Endothelial cell of umbilical vein (primary cell): ENCODE measurements around the gene GATAD2A. TPM values are rescaled to one million over a fixed set of nuclear protein-coding genes. Genes with fewer than 3 reads are reported as not detected.
A peak's percentile ranks its signal among the peaks of the same experiment; 100 is the strongest.

Experiments used
- BruUV-seq: library from RNA; stranded (reverse); fragments of 400-500 nt; replicated peaks from 2 replicates; lab custom pipeline; 2021; lab: Mats Ljungman, UMichigan
- CTCF ChIA-PET: fragments of 300-600, 350-600 bp; sonication (Branson Sonifier 250); formaldehyde crosslinking; loops from one replicate; lab custom pipeline; 2021; ENCODE audit warnings: antibody characterized with exemption, inconsistent platforms; lab: Charles Lee
- POLR2A ChIA-PET: fragments of 300-600, 350-600 bp; sonication (Branson Sonifier 250); formaldehyde crosslinking; loops from one replicate; lab custom pipeline; 2021; ENCODE audit warnings: antibody characterized with exemption, inconsistent platforms; lab: Charles Lee
- DNase-seq: peaks from one replicate; pipeline ENCODE4 v3.0.0-alpha.2; 2011; ENCODE audit warnings: low read depth, low spot score
- FAIRE-seq: peaks from 2 replicates; lab custom pipeline; 2011; peaks lifted over from hg19 to GRCh38; lab: Jason Lieb, UNC
- H2AFZ ChIP-seq: 2 replicates; pipeline ENCODE4 v1.6.0; 2012; ENCODE audit warnings: low read depth, low read length, control low read depth, inconsistent platforms
- H3K27ac ChIP-seq: 2 replicates; pipeline ENCODE4 v1.5.1; 2011; ENCODE audit warnings: low read depth, mild to moderate bottlenecking, control low read depth, low read length, moderate library complexity; ENCODE audit not compliant: insufficient read depth
- H3K27me3 ChIP-seq, 2 experiments: 2 replicates each; pipeline versions ENCODE4 v1.6.0 to v1.6.1; 2011; ENCODE audit warnings: low read length in 2 of 2, mixed read lengths in 1 of 2; ENCODE audit not compliant: control insufficient read depth in 2 of 2, insufficient read depth in 2 of 2
- H3K36me3 ChIP-seq, 2 experiments: 2 replicates in 1 of 2; 3 replicates in 1 of 2; pipeline ENCODE4 v1.5.1; 2011; ENCODE audit warnings: low read length in 2 of 2, mild to moderate bottlenecking in 1 of 2, moderate library complexity in 1 of 2; ENCODE audit not compliant: control insufficient read depth in 2 of 2, insufficient read depth in 2 of 2; ENCODE audit errors: extremely low read depth in 1 of 2
- H3K4me1 ChIP-seq: 3 replicates; pipeline ENCODE4 v1.5.1; 2011; ENCODE audit warnings: mild to moderate bottlenecking, low read length; ENCODE audit not compliant: control insufficient read depth, insufficient read depth; ENCODE audit errors: extremely low read depth
- H3K4me2 ChIP-seq: 2 replicates; pipeline ENCODE4 v1.6.1; 2011; ENCODE audit warnings: low read length, control low read depth, mixed read lengths; ENCODE audit not compliant: insufficient read depth
- H3K4me3 ChIP-seq, 3 experiments: fragments of 200-600 bp in 1 of 3; sonication (generic), shearing (Covaris generic) in 1 of 3; replicated peaks in 1 of 3; 2 replicates each; pipeline ENCODE4 v1.5.1; 2011 to 2016; ENCODE audit warnings: control low read depth in 3 of 3, low read length in 3 of 3, mild to moderate bottlenecking in 2 of 3, inconsistent platforms in 1 of 3, low read depth in 1 of 3, moderate library complexity in 1 of 3; ENCODE audit not compliant: insufficient read depth in 1 of 3
- H3K79me2 ChIP-seq: 2 replicates; pipeline ENCODE4 v1.6.0; 2012; ENCODE audit warnings: low read length, inconsistent platforms; ENCODE audit not compliant: control insufficient read depth, insufficient read depth
- H3K9ac ChIP-seq: replicated peaks from 2 replicates; pipeline ENCODE3; 2011; ENCODE audit warnings: low read length, control low read depth; ENCODE audit not compliant: insufficient read depth; ENCODE audit errors: extremely low read depth
- H3K9me1 ChIP-seq: replicated peaks from 3 replicates; pipeline ENCODE4 v1.6.0; 2011; ENCODE audit warnings: mild to moderate bottlenecking, low read length; ENCODE audit not compliant: control insufficient read depth, insufficient read depth; ENCODE audit errors: extremely low read depth
- H3K9me3 ChIP-seq: replicated peaks from 2 replicates; pipeline ENCODE4 v1.5.1; 2012; ENCODE audit warnings: low read length, inconsistent platforms; ENCODE audit not compliant: control insufficient read depth, insufficient read depth
- H4K20me1 ChIP-seq: replicated peaks from 2 replicates; pipeline ENCODE3; 2011; ENCODE audit warnings: mild to moderate bottlenecking, low read length; ENCODE audit not compliant: control insufficient read depth, insufficient read depth; ENCODE audit errors: extremely low read depth
- CTCF ChIP-seq, 2 donors: IDR thresholded peaks; 1 replicate in 1 of 2; 2 replicates in 1 of 2; pipeline ENCODE4 v1.5.1; 2011; ENCODE audit warnings: low read length in 2 of 2, mild to moderate bottlenecking in 2 of 2, moderate library complexity in 2 of 2, control low read depth in 1 of 2, inconsistent platforms in 1 of 2, low read depth in 1 of 2; ENCODE audit not compliant: insufficient read depth in 1 of 2; ENCODE audit errors: extremely low read depth in 1 of 2
- EZH2 ChIP-seq: IDR thresholded peaks from 2 replicates; pipeline ENCODE4 v1.6.1; 2012; ENCODE audit warnings: borderline replicate concordance, low read depth, mild to moderate bottlenecking, moderate library complexity, low read length, inconsistent platforms; ENCODE audit not compliant: severe bottlenecking
- FOS ChIP-seq: IDR thresholded peaks from 2 replicates; pipeline ENCODE4 v1.6.1; 2011; ENCODE audit warnings: mild to moderate bottlenecking, low read length, moderate library complexity, borderline replicate concordance; ENCODE audit not compliant: insufficient read depth
- GATA2 ChIP-seq: IDR thresholded peaks from 2 replicates; pipeline ENCODE4 v1.7.0; 2011; ENCODE audit warnings: low read depth, mild to moderate bottlenecking, moderate library complexity, mixed read lengths, low read length; ENCODE audit not compliant: insufficient read length, insufficient read depth
- JUN ChIP-seq: IDR thresholded peaks from 2 replicates; pipeline ENCODE4 v1.6.1; 2011; ENCODE audit warnings: borderline replicate concordance, low read depth; ENCODE audit not compliant: insufficient read length, insufficient read depth
- MAX ChIP-seq: IDR thresholded peaks from 2 replicates; pipeline ENCODE4 v1.6.1; 2011; ENCODE audit not compliant: insufficient read depth, insufficient read length
- MYC ChIP-seq: IDR thresholded peaks from one replicate; pipeline ENCODE4 v1.6.1; 2011; ENCODE audit warnings: mild to moderate bottlenecking, low read depth, low read length
- POLR2A ChIP-seq: IDR thresholded peaks from 2 replicates; pipeline ENCODE4 v1.6.1; 2012; ENCODE audit warnings: low read depth, mild to moderate bottlenecking, control low read depth, low read length
- POLR2AphosphoS5 ChIP-seq: IDR thresholded peaks from 2 replicates; pipeline ENCODE4 v1.6.1; 2012; ENCODE audit warnings: low read depth, mild to moderate bottlenecking, control low read depth, low read length, moderate library complexity; ENCODE audit not compliant: insufficient read depth
- dilution Hi-C: fragments of 300-500 bp; cut with MboI; formaldehyde crosslinking; loops from one replicate; pipeline ENCODE4 v1.15.0; 2019; ENCODE audit warnings: low sequenced_read_pairs; ENCODE audit not compliant: extremely low pct_ligation_motif_present
- intact Hi-C: fragments of 100-400 bp; cut with micrococcal nuclease; formaldehyde crosslinking; loops from one replicate; pipeline ENCODE4 v1.10.0; 2022
- polyA plus RNA-seq, 4 experiments: library from polyadenylated mRNA; depleted of rRNA in 3 of 4; stranded (reverse) in 3 of 4; unstranded in 1 of 4; fragments of >200 nt; gene quantifications; 2 replicates each; pipeline versions ENCODE4 v1.2.1 to v1.2.3, GENCODE V29; 2011 to 2012; ENCODE audit warnings: missing spikeins in 1 of 4
- total RNA-seq: library from RNA; stranded (reverse); gene quantifications from 2 replicates; pipeline ENCODE4 v1.2.3, GENCODE V29; 2021

The GATAD2A gene
- total and polyA plus RNA-seq, 2 donors (not counting 3 experiments of a cell fraction or from before 2014, with no cell fraction given), result 27.3 to 134 TPM

DNA sequence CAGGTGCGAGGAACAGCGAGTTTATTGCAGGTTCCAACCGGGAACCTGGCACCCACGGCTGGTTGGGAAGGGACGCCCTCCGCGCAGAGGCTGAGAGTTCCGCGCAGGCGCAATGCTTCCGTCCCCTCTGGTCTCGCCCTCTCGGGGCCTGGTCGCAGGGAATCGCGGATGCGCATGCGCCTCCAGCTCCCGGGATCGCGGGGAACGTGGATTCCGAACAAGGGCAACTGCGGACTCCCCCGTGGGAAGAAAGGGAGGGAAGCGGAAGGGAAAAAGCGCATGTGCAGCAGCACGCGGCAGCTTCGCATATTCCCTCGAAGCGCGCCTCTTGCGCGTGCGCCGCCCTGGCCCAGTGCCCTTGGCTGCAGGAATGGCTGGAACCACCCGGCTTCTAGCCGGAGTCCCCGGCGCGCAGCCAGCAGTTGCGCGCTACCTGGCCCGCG is 108.8 kb downstream of the GATAD2A start:
- Histone ChIP-seq H3K4me2 (peak overlapping the region; percentile 8), H3K4me1 (peaks cover 11% of the 10 kb centered on the region), H3K9me1 (no peaks in the 10 kb centered on the region), H3K9ac (no peak overlapping the region), H2AFZ (peak overlapping the region; percentile 46), H3K27ac (no peak overlapping the region), H4K20me1 (no peaks in the 10 kb centered on the region), H3K36me3 (peaks cover 0 to 3% of the 10 kb centered on the region in 2 experiments), H3K27me3 (no peaks in the 10 kb centered on the region), H3K79me2 (peaks cover 16% of the 10 kb centered on the region), H3K4me3 (peak overlapping the region in 1 of 3 experiments; percentile 16), H3K9me3 (no peaks in the 10 kb centered on the region)
- CTCF ChIA-PET, result no interaction called here
- TF ChIP-seq JUN (no peak), MAX (peak; percentile 89), FOS (no peak), POLR2A (peak; percentile 23)
- peak; percentile 77 for FAIRE-seq
- no TSS peak for BruUV-seq
- DNase-seq, result peak; percentile 83
- intact Hi-C loops, result no loop called here
- dilution Hi-C loops, result no loop called here
- POLR2A ChIA-PET, result no interaction called here

DNA sequence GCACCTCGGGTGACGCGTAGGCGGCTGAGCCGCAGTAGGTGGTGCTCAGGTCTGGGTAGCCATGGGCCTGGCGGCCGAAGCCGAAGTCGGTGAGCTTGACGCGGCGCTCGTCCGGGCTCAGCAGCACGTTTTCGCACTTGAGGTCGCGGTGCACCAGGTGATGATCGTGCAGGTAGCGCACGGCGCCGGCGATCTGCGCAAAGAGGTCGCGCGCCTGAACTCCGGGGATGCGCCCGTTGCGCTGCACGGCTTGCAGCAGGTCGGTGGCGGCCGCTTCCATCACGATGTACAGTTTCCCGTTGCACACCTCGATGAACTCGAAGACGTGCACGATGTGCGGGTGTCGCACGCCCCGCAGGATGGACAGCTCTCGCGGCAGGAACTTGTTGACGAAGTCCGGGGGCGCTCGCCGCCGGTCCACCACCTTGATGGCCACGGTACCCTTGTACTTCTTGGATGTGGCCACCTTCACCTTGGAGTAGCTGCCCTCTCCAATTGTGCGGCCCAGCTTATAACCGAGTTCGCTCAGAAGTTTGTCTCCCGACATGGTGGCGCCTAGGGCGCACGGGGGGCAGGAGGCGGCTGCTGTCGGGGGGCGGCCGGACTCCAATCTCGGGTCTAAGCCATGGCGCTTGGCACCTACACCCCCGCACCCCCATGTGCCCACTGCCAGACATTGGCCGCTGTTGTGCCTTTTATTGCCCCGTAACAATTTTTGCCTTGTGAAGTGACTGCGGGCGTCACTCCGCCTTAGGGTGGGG is 109.6 kb downstream of the GATAD2A start, which contains the start of gene TSSK6:
TSS of gene TSSK6 (minus strand) at position 668 of the 761 bp plus-strand sequence. CDS start at position 547, 121 bp downstream.
- no peak for DNase-seq
- POLR2A ChIA-PET, result no interaction called here

More for the DNA sequence above, 109.6 kb downstream of the GATAD2A start, which contains the start of gene TSSK6:
- BruUV-seq, result no TSS peak
- Histone ChIP-seq H3K9me1 (no peaks in the 10 kb centered on the region), H3K4me3 (peak within 1 kb of the TSS; percentile 90 to 99 (median 94)), H3K4me1 (peaks cover 11% of the 10 kb centered on the region), H3K36me3 (peaks cover 3 to 4% of the 10 kb centered on the region in 2 experiments), H3K4me2 (peak within 1 kb of the TSS; percentile 90), H3K27me3 (no peaks in the 10 kb centered on the region), H4K20me1 (no peaks in the 10 kb centered on the region), H3K79me2 (peaks cover 20% of the 10 kb centered on the region), H3K27ac (peak within 1 kb of the TSS; percentile 68), H3K9ac (peak within 1 kb of the TSS; percentile 89), H2AFZ (peak within 1 kb of the TSS; percentile 96), H3K9me3 (no peaks in the 10 kb centered on the region)
- no peak for FAIRE-seq
- TF ChIP-seq CTCF (IDR thresholded peaks at IDR 0.05; ENCODE audit: extremely low read depth in 1 of 2, insufficient read depth in 1 of 2, low read depth in 1 of 2, low read length in 2 of 2), result no peak
- TF ChIP-seq FOS, result no peak
- TF ChIP-seq GATA2, result no peak
- no peak for TF ChIP-seq MAX
- TF ChIP-seq MYC, result no peak
- no peak for TF ChIP-seq JUN
- no peak for TF ChIP-seq EZH2
- TF ChIP-seq POLR2AphosphoS5, result no peak
- TF ChIP-seq POLR2A, result no peak
- intact Hi-C loops (no loop called here), dilution Hi-C loops (no loop called here)
- CTCF ChIA-PET, result interaction anchor here (1.4 kb wide), 1 partner anchor 25 kb away, joined by 6 read pairs; no protein-coding TSS in a partner anchor
